Activated naive CD4-positive, alpha-beta T cell treated with anti-CD3 and anti-CD28 coated beads for 36 hours (primary cell): Measurements from ENCODE around the gene RASL11A. TPM values are rescaled to one million over a fixed set of nuclear protein-coding genes. Genes with fewer than 3 reads are reported as not detected.

Experiments used
- CTCF ChIA-PET: fragments of 350-600 bp; sonication (Branson Sonifier 250); formaldehyde crosslinking; loops from one replicate; lab custom pipeline; 2021; ENCODE audit warnings: antibody characterized with exemption; lab: Charles Lee
- DNase-seq: peaks from one replicate; pipeline ENCODE4 v3.0.0-alpha.2; 2020
- H3K27ac Mint-ChIP-seq: one replicate; pipeline ENCODE4 v1.8.0; 2021; ENCODE audit warnings: mild to moderate bottlenecking, mixed read lengths
- H3K27me3 Mint-ChIP-seq: one replicate; pipeline ENCODE4 v1.8.0; 2021; ENCODE audit warnings: low read depth, mixed read lengths
- H3K36me3 Mint-ChIP-seq: one replicate; pipeline ENCODE4 v1.8.0; 2021; ENCODE audit warnings: low read depth, mixed read lengths
- H3K4me1 Mint-ChIP-seq: one replicate; pipeline ENCODE4 v1.8.0; 2021; ENCODE audit warnings: low read depth, mixed read lengths
- H3K4me3 Mint-ChIP-seq: one replicate; pipeline ENCODE4 v1.8.0; 2021; ENCODE audit warnings: mild to moderate bottlenecking, moderate library complexity, mixed read lengths
- H3K9me3 Mint-ChIP-seq: one replicate; pipeline ENCODE4 v1.8.0; 2021; ENCODE audit warnings: mixed read lengths
- intact Hi-C: fragments of 100-400 bp; cut with micrococcal nuclease; formaldehyde crosslinking; loops from one replicate; pipeline ENCODE4 v1.15.1; 2023
- total RNA-seq, 2 experiments: library from RNA; stranded (reverse); gene quantifications; one replicate each; pipeline ENCODE4 v1.2.3, GENCODE V29; 2021

RASL11A gene
- total RNA-seq, 2 experiments from 2014 or later = 1.5 to 1.6 TPM

DNA sequence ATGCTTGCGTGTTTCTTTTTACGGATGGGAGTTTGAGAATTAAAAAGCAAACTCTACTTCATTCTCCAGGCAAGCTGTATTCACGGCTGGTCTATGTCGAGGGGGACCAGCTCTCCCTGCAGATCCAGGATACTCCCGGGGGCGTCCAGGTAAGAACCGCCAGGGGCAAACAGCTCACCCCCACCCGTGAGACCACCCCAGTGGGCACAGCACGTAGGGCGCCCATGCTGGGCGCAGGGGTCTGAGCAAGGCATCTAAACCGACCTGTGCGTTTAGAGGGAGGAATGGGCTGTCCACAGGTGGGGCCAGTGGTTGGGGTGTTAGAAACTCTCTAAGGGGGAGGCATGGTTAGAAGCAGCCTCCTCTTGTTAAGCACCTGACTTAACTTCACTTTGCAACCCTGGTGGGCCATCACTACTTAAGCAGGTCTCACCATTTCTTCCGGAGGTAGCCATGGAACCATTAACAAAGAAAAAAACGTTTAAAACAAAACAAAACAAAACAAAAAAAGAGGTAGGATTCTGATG is 1.0 kb downstream of the RASL11A start:
- CTCF ChIA-PET = interaction anchor here (0.7 to 2.7 kb wide), 6 partner anchors 9 to 286 kb away, joined by 3 to 9 read pairs (median 3); no protein-coding TSS in a partner anchor
- H3K27ac Mint-ChIP-seq = no peak overlapping the region
- H3K4me1 Mint-ChIP-seq = peaks cover 6% of the 10 kb centered on the region
- H3K9me3 Mint-ChIP-seq = no peaks in the 10 kb centered on the region
- H3K36me3 Mint-ChIP-seq = no peaks in the 10 kb centered on the region
- H3K4me3 Mint-ChIP-seq = peak overlapping the region; percentile 83
- intact Hi-C loops = loop anchor here (1.0 to 5.0 kb wide), 3 partner anchors 66 to 99 kb away; partner anchors contain the start of gene USP12
- H3K27me3 Mint-ChIP-seq = peaks cover 3% of the 10 kb centered on the region
- DNase-seq = no peak

DNA sequence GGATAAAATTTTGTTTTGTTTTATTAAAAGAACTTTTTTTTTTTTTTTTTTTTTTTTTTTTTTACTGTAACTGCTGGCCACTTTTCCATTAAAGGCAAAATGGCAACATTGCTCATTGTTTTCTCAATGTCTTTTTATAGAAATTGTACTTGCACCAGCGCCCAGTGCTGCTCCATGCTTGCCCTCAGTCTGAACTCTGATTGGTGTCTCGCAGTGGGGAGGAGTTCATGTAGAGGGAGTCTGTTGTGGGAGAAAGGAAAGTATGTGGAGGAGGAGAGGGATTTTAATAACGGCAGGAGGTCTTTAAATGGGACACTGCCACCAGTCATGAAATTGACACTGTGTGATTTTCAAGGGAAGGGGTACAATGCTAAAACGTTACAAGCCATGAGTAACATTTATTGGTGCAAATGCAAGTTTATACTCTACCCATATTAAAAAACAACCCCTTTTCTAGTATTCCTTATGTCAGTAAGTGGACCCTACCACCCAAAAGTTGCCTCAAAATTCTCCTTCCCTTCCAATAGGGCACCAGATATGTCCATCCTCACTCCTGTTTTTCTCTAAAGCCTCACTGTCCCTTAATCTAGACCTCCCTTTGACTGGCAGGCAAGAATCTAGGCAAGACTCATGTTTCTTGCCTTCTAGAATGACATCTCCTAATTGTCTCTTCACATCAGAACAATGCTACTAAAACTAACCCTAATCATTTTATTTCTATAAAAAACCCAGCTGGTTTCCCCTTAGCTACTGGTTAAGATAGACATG is 3.2 kb downstream of the RASL11A start:
- Mint-ChIP-seq H3K9me3 (no peaks in the 10 kb centered on the region), H3K27me3 (peaks cover 3% of the 10 kb centered on the region), H3K36me3 (no peaks in the 10 kb centered on the region), H3K4me1 (peaks cover 4% of the 10 kb centered on the region), H3K27ac (no peak overlapping the region), H3K4me3 (no peak overlapping the region)
- intact Hi-C loops = loop anchor here (5.0 kb wide), 2 partner anchors 83 to 102 kb away; partner anchors contain the start of gene USP12
- DNase-seq = no peak
- CTCF ChIA-PET = interaction anchor here (0.6 to 1.8 kb wide), 5 partner anchors 39 to 288 kb away, joined by 3 to 4 read pairs (median 3); no protein-coding TSS in a partner anchor

DNA sequence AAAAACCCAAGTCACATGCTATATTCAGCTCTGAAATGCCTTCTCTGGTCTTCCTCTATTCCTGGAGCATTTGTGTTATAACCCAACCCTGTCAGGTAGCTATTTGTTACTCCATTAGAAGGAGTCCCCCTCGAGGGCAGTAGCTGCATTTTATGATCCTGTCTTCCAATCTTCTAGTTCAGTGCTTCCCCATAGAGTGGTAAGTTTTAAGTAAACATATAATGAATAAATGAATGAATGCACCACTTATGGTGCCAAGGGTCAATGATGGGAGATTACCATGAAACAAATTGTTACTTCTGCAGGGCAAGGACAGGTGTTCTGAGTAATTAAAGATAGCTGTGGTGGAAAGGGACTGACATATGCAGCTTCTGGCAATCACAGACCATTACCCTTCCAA is 4.0 kb downstream of the RASL11A start:
- Mint-ChIP-seq H3K27me3 (peaks cover 3% of the 10 kb centered on the region), H3K4me1 (peaks cover 4% of the 10 kb centered on the region), H3K27ac (no peak overlapping the region), H3K9me3 (no peaks in the 10 kb centered on the region), H3K4me3 (no peak overlapping the region), H3K36me3 (no peaks in the 10 kb centered on the region)
- intact Hi-C loops = loop anchor here (5.0 kb wide), 2 partner anchors 83 to 102 kb away; partner anchors contain the start of gene USP12
- CTCF ChIA-PET = interaction anchor here (1.5 to 1.8 kb wide), 2 partner anchors 31 to 65 kb away, joined by 4 read pairs; no protein-coding TSS in a partner anchor
- no peak for DNase-seq

DNA sequence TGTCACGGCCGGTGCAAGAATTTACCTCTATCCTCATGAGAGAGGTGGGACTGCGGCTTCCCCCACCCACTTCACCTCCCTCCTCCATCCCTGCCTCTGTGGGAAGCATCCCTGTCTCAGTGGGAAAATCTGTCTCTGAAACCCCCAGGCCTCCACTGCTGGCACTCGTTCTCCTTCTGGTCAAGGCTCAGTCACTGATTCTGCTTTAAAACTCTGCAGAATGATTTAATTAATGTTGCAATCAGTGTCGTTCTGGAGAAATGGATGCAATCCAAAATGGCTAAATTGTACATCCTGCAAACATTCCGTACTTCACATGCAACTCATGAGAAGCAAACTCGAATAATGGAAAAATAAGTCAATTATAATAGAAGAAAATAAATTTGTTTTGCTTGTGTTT is 5.6 kb downstream of the RASL11A start:
- Mint-ChIP-seq H3K9me3 (no peaks in the 10 kb centered on the region), H3K27me3 (peaks cover 3% of the 10 kb centered on the region), H3K4me3 (no peak overlapping the region), H3K4me1 (peaks cover 2% of the 10 kb centered on the region), H3K36me3 (no peaks in the 10 kb centered on the region), H3K27ac (no peak overlapping the region)
- CTCF ChIA-PET = interaction anchor here (1.5 kb wide), 1 partner anchor 29 kb away, joined by 4 read pairs; no protein-coding TSS in a partner anchor
- intact Hi-C loops = no loop called here
- no peak for DNase-seq

DNA sequence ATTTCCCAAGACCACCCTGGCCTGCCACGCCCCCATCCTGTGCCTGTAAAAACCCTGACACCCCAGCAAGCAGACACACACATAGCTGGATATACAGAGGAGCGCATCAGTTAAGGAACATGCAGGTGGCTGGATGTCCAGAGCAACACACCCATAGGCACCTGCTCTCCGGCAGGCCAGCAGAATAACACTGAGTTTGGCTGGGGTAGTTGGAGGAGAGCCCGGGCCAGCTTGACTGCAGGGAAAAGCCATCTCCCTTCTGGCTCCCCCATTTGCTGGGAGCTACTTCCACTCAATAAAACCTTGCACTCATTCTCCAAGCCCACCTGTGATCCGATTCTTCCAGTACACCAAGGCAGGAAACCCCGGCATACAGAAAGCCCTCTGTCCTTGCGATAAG is 8.9 kb downstream of the RASL11A start:
- intact Hi-C loops = no loop called here
- CTCF ChIA-PET = interaction anchor here (1.0 kb wide), 2 partner anchors 79 to 333 kb away, joined by 3 read pairs; no protein-coding TSS in a partner anchor
- DNase-seq = no peak
- H3K9me3 Mint-ChIP-seq = no peaks in the 10 kb centered on the region
- no peaks in the 10 kb centered on the region for H3K4me1 Mint-ChIP-seq
- no peaks in the 10 kb centered on the region for H3K27me3 Mint-ChIP-seq
- H3K36me3 Mint-ChIP-seq = no peaks in the 10 kb centered on the region
- no peak overlapping the region for H3K4me3 Mint-ChIP-seq
- H3K27ac Mint-ChIP-seq = no peak overlapping the region

DNA sequence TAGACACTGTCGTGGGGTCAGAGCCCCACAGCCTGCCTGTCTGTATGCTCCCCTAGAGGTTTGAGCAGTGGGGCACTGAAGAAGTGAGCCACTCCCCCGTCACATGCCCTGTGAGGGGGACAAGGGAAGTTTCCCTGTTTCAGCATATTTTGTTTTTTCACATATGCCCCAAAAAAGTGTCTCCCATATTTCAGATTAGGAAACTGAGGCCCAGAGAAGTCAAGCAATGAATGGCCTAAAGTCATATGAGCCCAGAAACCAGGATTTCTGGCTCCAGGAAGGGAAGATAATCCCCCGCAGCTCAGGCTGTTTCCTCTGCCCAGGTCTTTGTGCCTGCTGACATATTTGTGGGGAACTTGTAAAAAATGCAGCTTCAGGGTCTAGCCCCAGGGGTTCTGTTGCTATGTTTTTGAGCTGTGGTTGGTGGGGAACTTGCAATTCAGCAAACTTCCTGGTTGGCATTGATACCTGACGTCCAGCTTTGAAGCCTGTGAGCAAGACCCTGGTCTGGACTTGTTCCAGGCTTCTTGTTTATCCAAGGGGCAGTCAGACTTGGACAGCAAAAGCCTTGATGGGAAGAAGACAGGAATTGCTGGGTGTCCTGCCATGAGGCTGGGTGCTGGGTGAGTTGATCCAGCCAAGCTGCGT is 9.5 kb downstream of the RASL11A start:
- no peaks in the 10 kb centered on the region for H3K36me3 Mint-ChIP-seq
- H3K27me3 Mint-ChIP-seq = no peaks in the 10 kb centered on the region
- H3K4me3 Mint-ChIP-seq = no peak overlapping the region

DNA sequence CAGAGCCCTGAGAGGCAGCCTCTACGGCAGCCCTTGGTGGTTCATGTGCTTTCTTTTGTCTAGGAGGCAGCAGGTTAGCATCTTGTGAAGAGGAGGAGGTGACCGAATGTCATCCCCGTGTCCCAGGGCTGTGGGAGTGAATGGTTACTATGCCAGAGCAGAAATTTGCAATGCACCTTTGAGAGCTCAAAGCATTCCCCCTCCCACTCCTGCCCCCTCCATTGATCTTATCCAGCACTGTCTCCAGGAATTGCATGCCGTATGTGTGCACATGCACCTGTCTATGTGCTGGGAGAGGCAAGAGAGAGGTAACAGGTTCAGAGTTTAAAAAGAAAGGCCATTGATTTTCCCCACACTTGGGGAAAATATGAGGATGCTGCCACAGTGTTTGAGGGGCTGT is 10.2 kb downstream of the RASL11A start:
- no peaks in the 10 kb centered on the region for H3K4me1 Mint-ChIP-seq
- H3K9me3 Mint-ChIP-seq = no peaks in the 10 kb centered on the region
- no peaks in the 10 kb centered on the region for H3K27me3 Mint-ChIP-seq
- no peaks in the 10 kb centered on the region for H3K36me3 Mint-ChIP-seq
- DNase-seq = no peak
- no peak overlapping the region for H3K4me3 Mint-ChIP-seq
- CTCF ChIA-PET = interaction anchor here (1.4 to 3.1 kb wide), 2 partner anchors 10 to 57 kb away, joined by 3 to 11 read pairs; partner anchors contain the start of gene RASL11A
- intact Hi-C loops = no loop called here
- no peak overlapping the region for H3K27ac Mint-ChIP-seq

More for the DNA sequence above, 9.5 kb downstream of the RASL11A start:
- Mint-ChIP-seq H3K4me1 (no peaks in the 10 kb centered on the region), H3K27ac (no peak overlapping the region), H3K9me3 (no peaks in the 10 kb centered on the region)
- DNase-seq = no peak
- intact Hi-C loops = no loop called here
- CTCF ChIA-PET = interaction anchor here (1.0 to 3.1 kb wide), 3 partner anchors 10 to 334 kb away, joined by 3 to 11 read pairs (median 3); partner anchors contain the start of gene RASL11A

DNA sequence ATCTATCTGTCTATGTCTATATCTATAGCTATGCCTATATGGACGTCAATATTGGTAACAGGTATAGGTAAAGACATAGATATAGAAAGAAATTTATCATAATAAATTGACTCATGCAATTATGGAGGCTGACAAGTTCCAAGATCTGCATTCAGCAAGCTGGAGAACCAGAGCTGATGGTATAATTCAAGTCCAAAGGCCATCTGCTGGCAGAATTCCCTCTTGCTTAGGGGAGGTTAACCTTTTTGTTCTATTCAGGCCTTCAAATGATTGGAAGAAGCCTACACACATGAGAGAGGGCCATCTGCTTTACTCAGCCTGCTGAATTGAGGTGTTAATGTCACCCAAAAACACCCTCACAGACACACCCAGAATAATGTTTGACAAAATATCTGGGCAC is 10.8 kb downstream of the RASL11A start:
- CTCF ChIA-PET = interaction anchor here (1.4 to 3.1 kb wide), 2 partner anchors 11 to 57 kb away, joined by 3 to 11 read pairs; partner anchors contain the start of gene RASL11A
- DNase-seq = no peak
- Mint-ChIP-seq H3K27me3 (no peaks in the 10 kb centered on the region), H3K4me1 (no peaks in the 10 kb centered on the region), H3K36me3 (no peaks in the 10 kb centered on the region), H3K4me3 (no peak overlapping the region), H3K9me3 (no peaks in the 10 kb centered on the region), H3K27ac (no peak overlapping the region)
- intact Hi-C loops = no loop called here

DNA sequence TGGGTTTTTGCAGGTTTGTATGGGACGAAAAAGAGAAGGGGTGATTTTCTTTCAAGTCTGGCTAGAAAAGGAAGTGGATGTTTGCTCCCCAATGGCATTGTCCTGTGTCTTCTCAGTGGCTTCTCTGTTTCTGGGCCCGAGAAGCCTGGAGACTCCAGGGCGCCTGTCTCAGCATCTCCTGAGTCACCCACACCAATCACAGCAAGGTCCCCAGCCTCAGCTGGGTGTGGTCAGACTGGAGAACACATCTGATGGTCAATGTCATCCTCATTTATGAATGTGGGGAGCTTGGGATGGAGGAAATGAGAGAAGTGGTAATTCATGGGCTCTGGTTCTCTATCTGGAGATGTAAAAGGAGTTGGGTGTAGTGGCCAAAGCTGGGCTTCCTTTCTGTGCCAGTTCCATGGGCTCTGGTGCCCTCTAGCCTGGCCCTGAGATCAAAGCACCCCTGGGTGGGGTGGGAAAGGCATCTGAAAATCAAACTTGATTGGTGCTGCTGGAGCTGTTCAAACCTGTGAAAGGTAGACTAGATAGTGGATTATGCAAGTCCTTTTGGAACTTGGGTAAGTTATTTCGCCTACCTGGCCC is 13.4 kb downstream of the RASL11A start:
- no peaks in the 10 kb centered on the region for H3K27me3 Mint-ChIP-seq
- no peak overlapping the region for H3K4me3 Mint-ChIP-seq
- H3K36me3 Mint-ChIP-seq = no peaks in the 10 kb centered on the region
- intact Hi-C loops = loop anchor here (1.0 kb wide), 1 partner anchor 299 kb away; no protein-coding TSS in a partner anchor
- DNase-seq = peak; percentile 43
- H3K9me3 Mint-ChIP-seq = no peaks in the 10 kb centered on the region
- CTCF ChIA-PET = interaction anchor here (0.8 to 2.3 kb wide), 5 partner anchors 20 to 312 kb away, joined by 3 to 7 read pairs (median 6); no protein-coding TSS in a partner anchor
- H3K4me1 Mint-ChIP-seq = no peaks in the 10 kb centered on the region
- no peak overlapping the region for H3K27ac Mint-ChIP-seq

DNA sequence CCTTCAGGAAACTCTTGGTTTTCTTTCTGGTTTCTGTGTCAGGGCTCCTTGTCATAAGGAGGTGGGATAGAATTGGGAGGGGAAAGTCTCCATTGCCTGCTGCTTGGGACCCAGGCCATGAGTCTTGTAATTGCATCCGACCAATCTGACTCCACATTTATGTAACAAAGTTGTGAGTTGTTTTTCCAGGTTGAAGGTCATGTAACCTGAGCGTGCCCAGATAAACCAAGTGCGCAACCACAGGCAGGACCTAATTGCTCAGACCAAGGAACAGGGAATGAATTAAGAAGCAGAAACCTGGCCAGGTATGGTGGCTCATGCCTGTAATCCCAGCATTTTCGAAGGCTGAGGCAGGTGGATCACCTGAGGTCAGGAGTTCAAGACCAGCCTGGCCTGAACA is 17.8 kb downstream of the RASL11A start:
- H3K36me3 Mint-ChIP-seq = no peaks in the 10 kb centered on the region
- H3K9me3 Mint-ChIP-seq = no peaks in the 10 kb centered on the region
- H3K27me3 Mint-ChIP-seq = no peaks in the 10 kb centered on the region
- intact Hi-C loops = no loop called here
- no peak overlapping the region for H3K27ac Mint-ChIP-seq
- CTCF ChIA-PET = no interaction called here
- DNase-seq = no peak
- H3K4me1 Mint-ChIP-seq = peaks cover 8% of the 10 kb centered on the region
- no peak overlapping the region for H3K4me3 Mint-ChIP-seq

DNA sequence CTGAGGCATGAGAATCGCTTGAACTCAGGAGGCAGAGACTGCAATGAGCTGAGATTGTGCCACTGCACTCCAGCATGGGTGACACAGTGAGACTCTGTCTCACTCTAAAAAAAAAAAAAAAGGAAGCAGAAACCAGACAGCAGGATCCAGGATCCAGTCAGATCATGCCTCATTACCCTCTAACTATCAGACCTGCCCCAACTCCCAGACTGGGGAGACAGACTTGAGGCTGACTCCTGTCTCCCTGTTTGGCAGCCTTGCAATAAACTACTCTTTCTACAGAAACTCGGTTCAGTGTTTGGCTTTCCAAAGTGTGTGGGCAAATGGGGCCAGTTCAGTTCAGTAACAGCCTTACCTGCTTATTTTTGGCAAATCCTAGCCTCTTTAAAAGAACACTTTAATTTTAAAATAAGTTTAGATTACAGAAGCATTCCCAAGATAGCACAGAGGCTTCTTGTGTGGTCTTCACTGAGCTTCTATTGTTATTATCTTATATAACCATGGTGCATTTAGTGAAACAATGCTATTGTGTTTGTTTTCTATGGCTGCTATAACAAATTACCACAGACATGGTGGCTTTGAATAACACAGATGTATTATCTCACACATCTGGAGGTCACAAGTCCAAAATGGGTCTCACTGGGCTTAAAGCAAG is 18.5 kb downstream of the RASL11A start:
- Mint-ChIP-seq H3K36me3 (no peaks in the 10 kb centered on the region), H3K4me1 (peaks cover 16% of the 10 kb centered on the region), H3K4me3 (no peak overlapping the region), H3K9me3 (no peaks in the 10 kb centered on the region), H3K27me3 (no peaks in the 10 kb centered on the region), H3K27ac (no peak overlapping the region)
- no peak for DNase-seq
- CTCF ChIA-PET = no interaction called here
- intact Hi-C loops = no loop called here
